Large intestine (tissue), 3 donors: ENCODE measurements around the gene MAP3K20. TPM values are rescaled to one million over a fixed set of nuclear protein-coding genes. Genes with fewer than 3 reads are reported as not detected.
"Not testable (repeated sequence)": the region's sequence is repeated elsewhere in the genome, so short reads cannot be mapped to it uniquely, and the experiment has no call there.

ENCODE experiments used
- DNase-seq, 2 donors: peaks; one replicate each; pipeline versions ENCODE4 v3.0.0 to v3.0.0-alpha.2; 2013
- H3K27ac ChIP-seq: one replicate; pipeline ENCODE4 v1.5.1; 2013; ENCODE audit warnings: low read length
- H3K27me3 ChIP-seq: 2 replicates; pipeline ENCODE4 v1.6.1; 2013; ENCODE audit warnings: low read length; ENCODE audit not compliant: control insufficient read depth, insufficient read depth
- H3K36me3 ChIP-seq: 2 replicates; pipeline ENCODE4 v1.6.1; 2013; ENCODE audit warnings: low read length; ENCODE audit not compliant: control insufficient read depth, insufficient read depth
- H3K4me1 ChIP-seq: one replicate; pipeline ENCODE4 v1.6.1; 2013; ENCODE audit warnings: low read length; ENCODE audit not compliant: control insufficient read depth, insufficient read depth
- H3K4me3 ChIP-seq: one replicate; pipeline ENCODE4 v1.5.1; 2013; ENCODE audit warnings: low read length
- H3K9me3 ChIP-seq: one replicate; pipeline ENCODE4 v1.6.1; 2013; ENCODE audit warnings: mild to moderate bottlenecking, low read depth, low read length, moderate library complexity; ENCODE audit not compliant: control insufficient read depth
- WGBS: methylation state at CpG from one replicate; pipeline ENCODE4 v1.1.5; 2013; ENCODE audit warnings: low lambda C conversion rate; ENCODE audit not compliant: insufficient coverage; 5-methylcytosine and 5-hydroxymethylcytosine counted together
- polyA plus RNA-seq: library from polyadenylated mRNA; unstranded; fragments of 120-200 nt; gene quantifications from one replicate; pipeline ENCODE4 v1.2.1, GENCODE V29; 2013

MAP3K20 gene
- polyA plus RNA-seq, 1 donor: 31.7 TPM

- no peaks in the 10 kb centered on the region for H3K9me3 ChIP-seq
- no peak for DNase-seq
- H3K4me1 ChIP-seq: peaks cover 2% of the 10 kb centered on the region
- H3K36me3 ChIP-seq: no peaks in the 10 kb centered on the region
- H3K27me3 ChIP-seq: no peaks in the 10 kb centered on the region
- 93% methylated on average over 3 of the region's 7 CpGs for WGBS
- no peak overlapping the region for H3K4me3 ChIP-seq
- no peak overlapping the region for H3K27ac ChIP-seq
Observed at GRCh38 chr2:173034143-173034542, 41.5 kb upstream of the MAP3K20 start.

GRCh38 chr2:173037245-173038120, 38.2 kb upstream of the MAP3K20 start:
- H3K27me3 ChIP-seq: no peaks in the 10 kb centered on the region
- no peak for DNase-seq
- 80% methylated on average over 1 of the region's 12 CpGs for WGBS
- H3K4me1 ChIP-seq: no peaks in the 10 kb centered on the region
- no peaks in the 10 kb centered on the region for H3K36me3 ChIP-seq
- H3K4me3 ChIP-seq: no peak overlapping the region
- H3K9me3 ChIP-seq: no peaks in the 10 kb centered on the region
- H3K27ac ChIP-seq: no peak overlapping the region

DNA sequence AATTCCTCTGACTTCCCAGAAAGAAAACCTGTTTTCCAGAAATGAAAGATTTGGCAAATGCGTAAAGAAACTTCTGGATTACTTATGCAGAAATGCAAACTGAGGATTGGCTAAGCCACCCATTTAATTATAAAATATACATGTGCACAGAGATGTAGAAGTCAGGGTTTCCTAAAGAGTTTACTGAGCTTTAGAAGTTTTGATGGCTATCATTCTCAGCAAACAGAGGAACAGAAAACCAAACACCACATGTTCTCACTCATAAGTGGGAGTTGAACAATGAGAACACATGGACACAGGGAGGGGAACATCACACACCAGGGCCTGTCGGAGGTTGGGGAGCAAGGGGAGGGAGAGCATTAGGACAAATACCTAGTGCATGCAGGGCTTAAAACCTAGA, 37.4 kb upstream of the MAP3K20 start:
- DNase-seq, H3K4me1 ChIP-seq, H3K4me3 ChIP-seq, H3K27ac ChIP-seq, H3K9me3 ChIP-seq, H3K27me3 ChIP-seq, H3K36me3 ChIP-seq: not testable (repeated sequence)
- WGBS: 100% methylated on average over 1 of the region's 2 CpGs

DNA sequence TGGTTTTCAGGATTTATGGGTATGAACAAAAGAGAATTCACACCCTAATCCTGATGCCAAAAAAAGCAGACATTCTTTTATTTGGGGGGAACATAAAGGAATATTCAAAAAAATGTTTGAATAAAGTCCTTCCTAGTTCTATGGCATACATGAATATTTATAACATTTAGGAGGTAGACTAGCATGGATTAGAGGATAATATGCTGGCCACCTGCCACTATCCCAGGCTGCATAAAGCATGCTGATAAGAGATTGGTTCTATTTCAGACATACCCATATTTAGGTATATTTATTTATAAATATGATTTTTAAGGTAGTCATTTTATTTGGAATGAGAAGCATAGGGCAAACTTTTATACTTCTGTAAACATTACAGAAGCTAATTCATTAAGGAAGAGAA, 34.9 kb upstream of the MAP3K20 start:
- Histone ChIP-seq H3K36me3 (no peaks in the 10 kb centered on the region), H3K27me3 (no peaks in the 10 kb centered on the region), H3K4me1 (peaks cover 6% of the 10 kb centered on the region), H3K27ac (no peak overlapping the region), H3K4me3 (no peak overlapping the region), H3K9me3 (no peaks in the 10 kb centered on the region)
- DNase-seq: no peak

DNA sequence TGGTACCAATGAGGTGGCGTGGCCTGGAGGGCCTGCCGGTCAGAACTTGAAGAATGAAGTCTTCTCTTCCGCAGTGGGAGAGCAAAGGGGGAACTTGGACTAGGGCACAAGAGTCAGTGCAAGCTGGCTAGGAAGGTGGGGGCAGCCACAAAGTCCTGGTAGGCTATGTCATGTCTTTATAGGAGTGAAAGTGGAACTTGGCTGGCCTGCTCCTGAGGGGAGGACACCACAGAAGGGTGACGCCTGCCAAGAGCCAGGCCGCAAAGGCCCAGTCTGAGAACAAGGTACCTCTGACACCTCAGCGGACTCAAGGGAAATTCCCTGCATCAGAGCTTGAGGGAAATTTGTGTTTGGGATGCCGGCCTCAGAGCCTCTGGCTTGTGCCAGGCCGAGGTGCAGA, 32.2 kb upstream of the MAP3K20 start:
- H3K9me3 ChIP-seq: no peaks in the 10 kb centered on the region
- no peak overlapping the region for H3K27ac ChIP-seq
- peaks cover 19% of the 10 kb centered on the region for H3K4me1 ChIP-seq
- H3K27me3 ChIP-seq: no peaks in the 10 kb centered on the region
- no CpG with 5 or more reads among the region's 8 CpGs for WGBS
- H3K4me3 ChIP-seq: no peak overlapping the region
- DNase-seq: no peak
- H3K36me3 ChIP-seq: no peaks in the 10 kb centered on the region

DNA sequence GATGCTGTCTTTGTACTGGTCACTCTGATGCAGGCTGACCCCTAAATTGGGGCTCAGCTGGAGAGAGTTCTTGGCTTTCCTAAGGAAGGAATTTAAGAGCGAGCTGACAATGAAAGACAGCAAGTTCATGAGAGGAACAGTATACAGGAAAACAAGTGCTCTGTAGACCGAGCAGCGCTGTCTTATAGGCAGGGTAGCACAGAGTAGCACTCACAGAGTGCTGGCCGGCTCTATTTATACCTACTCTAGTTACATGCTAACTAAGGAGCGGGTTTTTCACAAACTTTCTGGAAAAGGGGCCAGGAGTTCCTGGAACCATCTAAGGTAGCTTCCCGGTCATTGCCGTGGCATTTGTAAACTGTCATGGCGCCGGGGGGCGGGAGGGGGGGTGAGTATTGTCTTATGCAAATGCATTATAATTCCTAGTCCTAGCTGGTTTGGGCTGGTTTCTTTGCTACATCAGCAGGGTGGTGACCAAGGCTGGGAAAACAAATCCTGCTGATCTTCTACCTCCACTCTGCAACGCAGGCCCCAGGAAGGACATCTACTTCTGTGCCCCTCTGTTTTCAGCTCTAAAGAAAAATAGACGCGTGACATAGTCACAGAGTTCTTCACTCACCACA, 31.6 kb upstream of the MAP3K20 start:
- no peaks in the 10 kb centered on the region for H3K36me3 ChIP-seq
- no peaks in the 10 kb centered on the region for H3K27me3 ChIP-seq
- WGBS: 91% methylated on average over 4 of the region's 13 CpGs
- H3K4me1 ChIP-seq: peaks cover 21% of the 10 kb centered on the region
- no peak overlapping the region for H3K4me3 ChIP-seq
- H3K27ac ChIP-seq: no peak overlapping the region
- no peaks in the 10 kb centered on the region for H3K9me3 ChIP-seq
- no peak for DNase-seq

GRCh38 chr2:173044686-173045085, 31.0 kb upstream of the MAP3K20 start:
- DNase-seq: no peak
- Histone ChIP-seq H3K27ac (no peak overlapping the region), H3K36me3 (no peaks in the 10 kb centered on the region), H3K4me1 (peaks cover 24% of the 10 kb centered on the region), H3K4me3 (no peak overlapping the region), H3K9me3 (no peaks in the 10 kb centered on the region), H3K27me3 (no peaks in the 10 kb centered on the region)
- WGBS: 63% methylated on average over 2 of the region's 10 CpGs

- H3K27me3 ChIP-seq: no peaks in the 10 kb centered on the region
- peaks cover 29% of the 10 kb centered on the region for H3K4me1 ChIP-seq
- H3K27ac ChIP-seq: no peak overlapping the region
- 94% methylated on average over 2 of the region's 2 CpGs for WGBS
- H3K4me3 ChIP-seq: no peak overlapping the region
- H3K9me3 ChIP-seq: no peaks in the 10 kb centered on the region
- DNase-seq: no peak
- H3K36me3 ChIP-seq: no peaks in the 10 kb centered on the region
Observed at GRCh38 chr2:173045181-173045580, 30.5 kb upstream of the MAP3K20 start.

DNA sequence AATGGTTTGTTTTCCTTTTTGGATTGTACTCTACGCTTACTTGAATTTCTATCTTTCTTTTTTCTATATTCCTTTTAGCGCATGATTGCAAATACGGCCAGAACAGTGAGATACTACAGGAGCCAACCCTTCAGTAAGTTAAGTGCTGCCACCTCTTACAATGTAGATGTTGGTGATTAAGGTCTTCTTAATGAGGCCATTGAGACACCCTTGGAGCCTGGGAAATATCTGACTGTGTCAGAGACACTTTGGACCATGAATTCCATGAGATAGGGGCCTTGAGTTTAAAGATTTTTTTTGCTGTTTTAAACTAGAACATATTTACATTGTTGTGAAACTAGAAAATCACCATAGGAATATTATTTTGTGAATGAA, 27.1 kb upstream of the MAP3K20 start:
- Histone ChIP-seq H3K36me3 (no peaks in the 10 kb centered on the region), H3K4me3 (no peak overlapping the region), H3K4me1 (peaks cover 41% of the 10 kb centered on the region), H3K27ac (peak overlapping the region; percentile 89), H3K9me3 (no peaks in the 10 kb centered on the region), H3K27me3 (no peaks in the 10 kb centered on the region)
- DNase-seq: peak in 1 of 2 donors; percentile 54
- 40% methylated on average over 1 of the region's 3 CpGs for WGBS

- Histone ChIP-seq H3K9me3 (no peaks in the 10 kb centered on the region), H3K36me3 (no peaks in the 10 kb centered on the region), H3K4me1 (peaks cover 41% of the 10 kb centered on the region), H3K27me3 (no peaks in the 10 kb centered on the region), H3K27ac (peak overlapping the region; percentile 89), H3K4me3 (no peak overlapping the region)
- DNase-seq: peak; percentile 88 to 95
- WGBS: 8% methylated on average over 2 of the region's 4 CpGs
Observed at GRCh38 chr2:173048897-173049661, 26.6 kb upstream of the MAP3K20 start.
